ENCODE measurements around the gene RBM17.

Gene RBM17

GRCh38 chr10:6080417-6080973 is 8.3 kb upstream of the RBM17 start:
- Mint-ChIP-seq H3K4me1 (ENCODE audit: low read depth) (peaks cover 41% of the 10 kb centered on the region), H3K27ac (no peak overlapping the region), H3K4me3 (no peak overlapping the region), H3K9me3 (peaks cover 9% of the 10 kb centered on the region), H3K27me3 (ENCODE audit: low read depth) (no peaks in the 10 kb centered on the region), H3K36me3 (ENCODE audit: low read depth) (peaks cover 3% of the 10 kb centered on the region)

- peaks cover 9% of the 10 kb centered on the region for H3K9me3 Mint-ChIP-seq
- H3K4me1 Mint-ChIP-seq (ENCODE audit: low read depth), result peaks cover 49% of the 10 kb centered on the region
- H3K36me3 Mint-ChIP-seq (ENCODE audit: low read depth), result peaks cover 3% of the 10 kb centered on the region
- H3K4me3 Mint-ChIP-seq, result peak overlapping the region; percentile 74
- no peaks in the 10 kb centered on the region for H3K27me3 Mint-ChIP-seq (ENCODE audit: low read depth)
- peak overlapping the region; percentile 89 for H3K27ac Mint-ChIP-seq
Observed at GRCh38 chr10:6082496-6083395, 6.1 kb upstream of the RBM17 start.

GRCh38 chr10:6083523-6084475 is 5.0 kb upstream of the RBM17 start:
- H3K4me1 Mint-ChIP-seq (ENCODE audit: low read depth), result peaks cover 58% of the 10 kb centered on the region
- H3K36me3 Mint-ChIP-seq (ENCODE audit: low read depth), result peaks cover 7% of the 10 kb centered on the region
- H3K9me3 Mint-ChIP-seq, result peaks cover 9% of the 10 kb centered on the region
- no peaks in the 10 kb centered on the region for H3K27me3 Mint-ChIP-seq (ENCODE audit: low read depth)
- H3K27ac Mint-ChIP-seq, result peak overlapping the region; percentile 89
- H3K4me3 Mint-ChIP-seq, result peak overlapping the region; percentile 74

- Mint-ChIP-seq H3K27ac (peak overlapping the region; percentile 86), H3K36me3 (ENCODE audit: low read depth) (peaks cover 7% of the 10 kb centered on the region), H3K4me1 (ENCODE audit: low read depth) (peaks cover 64% of the 10 kb centered on the region), H3K9me3 (peaks cover 9% of the 10 kb centered on the region), H3K27me3 (ENCODE audit: low read depth) (no peaks in the 10 kb centered on the region), H3K4me3 (peak overlapping the region; percentile 73)
Observed at GRCh38 chr10:6086375-6087233, 2.2 kb upstream of the RBM17 start.

GRCh38 chr10:6089334-6090219 is 743 bp downstream of the RBM17 start:
- Mint-ChIP-seq H3K9me3 (no peaks in the 10 kb centered on the region), H3K27me3 (ENCODE audit: low read depth) (no peaks in the 10 kb centered on the region), H3K4me1 (ENCODE audit: low read depth) (peaks cover 59% of the 10 kb centered on the region), H3K36me3 (ENCODE audit: low read depth) (peaks cover 6% of the 10 kb centered on the region), H3K27ac (peak overlapping the region; percentile 82), H3K4me3 (peak overlapping the region; percentile 95)

GRCh38 chr10:6091630-6092029 is 2.8 kb downstream of the RBM17 start:
- Mint-ChIP-seq H3K36me3 (ENCODE audit: low read depth) (peaks cover 9% of the 10 kb centered on the region), H3K4me3 (peak overlapping the region; percentile 44), H3K4me1 (ENCODE audit: low read depth) (peaks cover 60% of the 10 kb centered on the region), H3K9me3 (no peaks in the 10 kb centered on the region), H3K27me3 (ENCODE audit: low read depth) (no peaks in the 10 kb centered on the region), H3K27ac (no peak overlapping the region)

- no peaks in the 10 kb centered on the region for H3K27me3 Mint-ChIP-seq (ENCODE audit: low read depth)
- H3K4me1 Mint-ChIP-seq (ENCODE audit: low read depth), result peaks cover 57% of the 10 kb centered on the region
- no peak overlapping the region for H3K27ac Mint-ChIP-seq
- peaks cover 16% of the 10 kb centered on the region for H3K36me3 Mint-ChIP-seq (ENCODE audit: low read depth)
- no peaks in the 10 kb centered on the region for H3K9me3 Mint-ChIP-seq
- H3K4me3 Mint-ChIP-seq, result no peak overlapping the region
Observed at GRCh38 chr10:6092731-6093130, 3.9 kb downstream of the RBM17 start.

- no peaks in the 10 kb centered on the region for H3K9me3 Mint-ChIP-seq
- H3K27me3 Mint-ChIP-seq (ENCODE audit: low read depth), result no peaks in the 10 kb centered on the region
- H3K27ac Mint-ChIP-seq, result no peak overlapping the region
- no peak overlapping the region for H3K4me3 Mint-ChIP-seq
- peaks cover 49% of the 10 kb centered on the region for H3K4me1 Mint-ChIP-seq (ENCODE audit: low read depth)
- H3K36me3 Mint-ChIP-seq (ENCODE audit: low read depth), result peaks cover 25% of the 10 kb centered on the region
Observed at GRCh38 chr10:6095810-6096570, 7.2 kb downstream of the RBM17 start.

GRCh38 chr10:6097063-6097462 is 8.2 kb downstream of the RBM17 start:
- no peaks in the 10 kb centered on the region for H3K9me3 Mint-ChIP-seq
- peak overlapping the region; percentile 11 for H3K27ac Mint-ChIP-seq
- peaks cover 29% of the 10 kb centered on the region for H3K36me3 Mint-ChIP-seq (ENCODE audit: low read depth)
- H3K4me1 Mint-ChIP-seq (ENCODE audit: low read depth), result peaks cover 40% of the 10 kb centered on the region
- H3K27me3 Mint-ChIP-seq (ENCODE audit: low read depth), result no peaks in the 10 kb centered on the region
- no peak overlapping the region for H3K4me3 Mint-ChIP-seq

- Mint-ChIP-seq H3K27me3 (ENCODE audit: low read depth) (no peaks in the 10 kb centered on the region), H3K36me3 (ENCODE audit: low read depth) (peaks cover 37% of the 10 kb centered on the region), H3K27ac (no peak overlapping the region), H3K4me3 (no peak overlapping the region), H3K9me3 (no peaks in the 10 kb centered on the region), H3K4me1 (ENCODE audit: low read depth) (peaks cover 34% of the 10 kb centered on the region)
Observed at GRCh38 chr10:6098156-6098555, 9.3 kb downstream of the RBM17 start.

- Mint-ChIP-seq H3K27ac (peak overlapping the region; percentile 1), H3K9me3 (no peaks in the 10 kb centered on the region), H3K27me3 (ENCODE audit: low read depth) (no peaks in the 10 kb centered on the region), H3K36me3 (ENCODE audit: low read depth) (peaks cover 41% of the 10 kb centered on the region), H3K4me3 (no peak overlapping the region), H3K4me1 (ENCODE audit: low read depth) (peaks cover 23% of the 10 kb centered on the region)
Observed at GRCh38 chr10:6100370-6100769, 11.5 kb downstream of the RBM17 start.

GRCh38 chr10:6101181-6101580 is 12.3 kb downstream of the RBM17 start:
- H3K4me1 Mint-ChIP-seq (ENCODE audit: low read depth), result peaks cover 20% of the 10 kb centered on the region
- H3K27me3 Mint-ChIP-seq (ENCODE audit: low read depth), result no peaks in the 10 kb centered on the region
- H3K9me3 Mint-ChIP-seq, result no peaks in the 10 kb centered on the region
- H3K4me3 Mint-ChIP-seq, result no peak overlapping the region
- H3K27ac Mint-ChIP-seq, result no peak overlapping the region
- H3K36me3 Mint-ChIP-seq (ENCODE audit: low read depth), result peaks cover 41% of the 10 kb centered on the region

Data from T-helper 1 cell treated with Interleukin-12 subunit alpha and Interleukin-12 subunit beta and Interleukin-4 antibody, amounts not matched to agents 30 μg/mL and 1 μg/mL, for 36 hours (primary cell).